Esophagus squamous epithelium (tissue), 4 donors: Measurements from ENCODE around the gene COL15A1.

ENCODE experiments used
- CTCF ChIP-seq, 6 experiments: fragments of 450-650 bp in 4 of 6; fragments of 200-600 bp in 2 of 6; sonication (generic) in 2 of 6; IDR thresholded peaks; one replicate each; pipeline ENCODE4 v1.5.1; 2016 to 2019; ENCODE audit warnings: antibody characterized with exemption in 6 of 6, mild to moderate bottlenecking in 4 of 6, moderate library complexity in 4 of 6
- POLR2A ChIP-seq, 4 donors: fragments of 450-650 bp; IDR thresholded peaks; one replicate each; pipeline ENCODE4 v1.6.1; 2017; ENCODE audit warnings: antibody characterized with exemption in 4 of 4, mild to moderate bottlenecking in 4 of 4, moderate library complexity in 3 of 4

GRCh38 chr9:98978231-98978681 lies 34.5 kb downstream of the COL15A1 start:
- TF ChIP-seq CTCF (IDR thresholded peaks at IDR 0.05) (no peak), POLR2A (IDR thresholded peaks at IDR 0.05) (no peak)
